ENCODE results near the gene COL5A2.

COL5A2 gene

DNA sequence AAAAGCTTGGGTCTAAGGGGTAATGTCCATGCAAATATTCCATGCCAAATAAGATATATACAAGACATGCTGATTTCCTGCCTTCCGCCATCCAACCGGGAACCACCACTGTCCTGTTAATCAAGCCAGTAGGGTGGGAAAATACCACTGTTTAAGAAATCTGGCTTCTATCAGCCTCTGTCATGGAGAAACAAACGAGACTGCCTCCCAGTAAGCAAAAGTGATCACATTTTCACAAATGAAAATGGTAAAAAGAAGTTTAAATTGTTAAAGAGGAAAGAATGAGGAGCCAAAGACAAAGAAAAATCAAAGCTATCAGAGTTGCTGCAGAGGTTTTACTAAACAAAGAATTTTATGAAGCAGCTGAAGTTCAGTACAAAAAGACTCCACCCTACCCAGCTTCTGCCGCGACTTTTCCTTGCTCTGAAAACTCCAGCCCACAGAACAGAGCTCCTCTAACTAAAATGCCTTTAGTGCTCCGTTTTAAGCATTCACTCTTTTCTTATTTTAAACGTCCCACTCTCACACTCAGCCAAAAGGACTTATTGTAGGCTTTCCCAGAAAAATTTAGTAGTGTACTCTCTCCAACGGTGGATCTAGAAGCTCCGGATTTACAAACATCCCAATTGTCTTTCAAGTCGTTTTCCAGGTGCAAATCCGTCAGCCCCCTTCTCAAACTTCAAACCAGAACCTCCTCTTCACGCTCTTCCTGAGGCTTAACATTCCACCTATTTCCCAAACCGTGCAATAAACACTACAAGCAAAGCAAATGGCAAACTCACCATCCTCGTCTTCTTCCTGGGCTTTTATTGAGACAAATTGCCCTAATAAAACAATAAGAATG is 613 bp downstream of the COL5A2 start:
- no peak for DNase-seq (ENCODE audit: low read depth in 3 of 3)

DNA sequence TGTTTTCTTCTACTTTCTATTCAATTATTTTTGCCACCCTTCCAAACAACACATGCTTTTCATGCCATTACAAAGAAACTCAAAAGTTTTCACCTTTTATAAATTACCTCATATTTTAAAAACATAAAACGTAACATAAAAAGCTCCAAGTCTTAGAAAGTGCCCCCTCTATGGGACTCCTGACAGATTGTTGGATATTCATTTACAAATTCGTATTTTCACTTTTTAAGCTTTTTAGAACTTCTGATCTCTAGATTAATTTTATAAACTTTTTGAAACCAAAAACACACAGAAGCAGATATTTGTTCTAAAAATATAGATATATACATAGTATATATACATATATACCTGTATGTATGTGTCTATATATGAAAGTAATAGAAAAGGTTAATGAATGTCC is 1.5 kb downstream of the COL5A2 start:
- DNase-seq (ENCODE audit: low read depth in 3 of 3): no peak

DNA sequence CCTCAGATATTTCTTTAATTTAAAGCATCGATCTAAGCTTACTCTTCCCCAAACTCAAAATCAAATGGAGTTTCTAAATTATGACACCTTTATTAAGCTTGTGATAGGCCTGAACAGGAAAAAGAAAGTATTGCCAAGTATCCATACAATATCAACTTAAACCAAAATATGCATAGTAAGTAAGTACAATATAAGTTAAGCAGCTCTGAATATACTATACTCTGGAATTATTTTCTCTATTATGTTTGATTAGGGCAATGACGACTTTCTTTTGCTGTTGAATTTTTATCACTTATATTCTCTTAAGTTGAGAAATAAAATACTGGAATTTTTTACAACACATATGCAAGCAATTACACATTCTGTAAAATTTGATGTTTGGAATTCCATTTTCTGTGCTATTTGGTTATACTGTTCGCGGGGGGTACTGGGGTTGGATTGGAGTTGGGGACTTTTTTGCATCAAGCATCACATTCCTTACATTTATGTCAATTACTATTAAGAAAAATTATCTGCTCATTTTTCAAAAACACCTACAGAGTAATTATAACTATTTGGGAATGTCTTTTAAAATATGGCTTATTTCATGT is 2.2 kb downstream of the COL5A2 start:
- no peak for DNase-seq (ENCODE audit: low read depth in 3 of 3)

DNA sequence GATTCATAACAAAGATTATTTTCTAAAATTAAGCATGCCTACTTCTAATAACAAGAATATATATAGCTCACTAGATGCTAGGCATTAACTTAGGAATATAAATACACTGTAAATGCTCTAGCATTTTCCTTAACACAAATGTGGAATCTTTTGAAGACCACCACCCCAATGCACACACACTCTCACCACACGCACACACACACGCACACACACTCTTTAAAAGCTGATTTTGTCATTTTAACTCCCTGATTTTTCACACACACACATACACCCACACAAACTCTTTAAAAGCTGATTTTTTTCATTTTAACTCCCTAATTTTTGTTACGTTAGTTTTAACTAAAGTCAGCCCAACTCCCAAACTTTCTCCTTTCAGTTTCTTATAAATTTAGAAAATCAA is 3.0 kb downstream of the COL5A2 start:
- no peak for DNase-seq (ENCODE audit: low read depth in 3 of 3)

DNA sequence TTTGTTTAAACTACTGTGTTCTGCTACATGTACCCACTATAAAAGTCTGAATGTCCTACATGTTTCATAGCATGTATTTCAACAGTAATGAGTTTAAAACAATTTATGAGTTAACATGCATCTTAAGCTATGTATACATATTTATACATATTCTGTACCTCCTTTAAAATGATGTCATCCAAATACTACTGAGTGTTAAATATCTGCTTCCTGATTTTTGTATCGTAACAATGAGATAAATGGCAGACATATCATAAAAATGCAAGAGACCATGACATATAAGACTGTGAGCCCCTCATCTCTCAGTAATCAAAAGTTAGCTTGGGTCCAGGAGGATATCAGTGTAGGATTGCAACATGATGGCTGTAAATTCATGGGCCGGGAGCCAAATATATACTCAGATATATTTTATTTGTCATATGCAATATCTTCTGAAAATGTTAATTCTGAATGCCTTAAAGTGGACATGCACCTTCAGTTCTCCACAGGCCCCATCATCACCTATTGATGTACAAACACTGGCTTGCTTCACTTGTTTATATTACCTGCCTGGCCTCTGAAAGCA is 3.6 kb downstream of the COL5A2 start:
- DNase-seq (ENCODE audit: low read depth in 3 of 3): no peak

DNA sequence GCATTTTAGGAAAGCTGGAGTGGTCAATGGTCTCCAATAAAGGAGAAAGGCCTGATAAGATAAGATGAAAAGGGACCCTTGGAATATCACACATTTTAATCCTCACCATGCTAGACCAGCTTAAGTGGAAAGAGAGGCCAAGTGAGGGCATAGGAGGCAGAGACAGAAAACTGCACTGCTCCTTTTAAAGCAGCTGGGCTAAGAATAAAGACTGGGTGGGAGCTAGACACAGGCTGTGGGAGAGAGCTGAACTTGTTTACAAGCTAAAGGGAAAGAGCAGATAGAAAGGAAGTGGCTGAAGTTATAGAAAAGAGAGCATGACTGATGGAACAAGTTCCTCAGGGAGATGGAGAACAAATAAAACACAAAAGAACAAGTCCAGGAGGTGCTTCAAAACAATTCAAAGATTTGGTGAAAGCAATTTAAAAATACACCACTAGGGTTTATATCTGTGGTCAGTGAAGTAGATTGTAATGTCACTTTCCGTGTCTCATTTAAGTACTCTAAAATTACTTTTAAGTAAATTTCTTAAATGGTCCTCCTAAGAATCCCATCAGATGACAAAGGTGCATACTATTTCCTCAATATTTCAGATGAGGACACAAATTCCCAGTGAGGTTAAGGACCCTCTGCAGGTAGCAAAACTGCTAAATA is 7.5 kb downstream of the COL5A2 start:
- DNase-seq (ENCODE audit: low read depth in 3 of 3): no peak

DNA sequence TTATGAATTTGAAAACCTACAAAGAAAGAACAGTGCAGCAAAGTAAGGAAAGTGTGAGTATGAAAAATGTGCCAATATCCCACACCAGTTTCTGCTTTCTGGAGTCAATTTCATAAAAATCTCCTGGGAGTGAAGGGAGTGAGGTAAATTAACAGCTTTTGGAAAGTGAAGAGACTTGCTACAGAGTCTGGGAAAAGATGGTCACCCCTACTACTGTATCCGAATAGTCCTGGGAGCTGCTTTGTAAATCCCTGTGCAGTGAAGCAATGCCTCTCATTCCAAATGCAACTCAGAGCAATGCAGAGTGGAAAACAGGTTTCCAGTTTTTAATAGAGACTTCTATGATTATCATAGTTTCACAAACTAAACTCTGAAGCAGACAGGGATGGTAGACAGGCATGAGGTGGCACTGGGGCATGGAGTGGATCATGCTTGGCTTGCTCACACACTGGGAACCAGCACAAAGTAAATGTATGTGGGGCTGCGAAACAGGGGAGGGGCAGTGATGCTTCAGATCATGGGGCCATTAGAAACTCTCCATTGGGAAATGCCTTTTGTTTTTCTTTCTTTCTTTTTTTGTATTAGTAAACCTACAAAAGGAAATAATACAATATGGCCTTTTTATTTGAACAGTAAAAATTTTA is 10.6 kb downstream of the COL5A2 start:
- DNase-seq (ENCODE audit: low read depth in 3 of 3): no peak

DNA sequence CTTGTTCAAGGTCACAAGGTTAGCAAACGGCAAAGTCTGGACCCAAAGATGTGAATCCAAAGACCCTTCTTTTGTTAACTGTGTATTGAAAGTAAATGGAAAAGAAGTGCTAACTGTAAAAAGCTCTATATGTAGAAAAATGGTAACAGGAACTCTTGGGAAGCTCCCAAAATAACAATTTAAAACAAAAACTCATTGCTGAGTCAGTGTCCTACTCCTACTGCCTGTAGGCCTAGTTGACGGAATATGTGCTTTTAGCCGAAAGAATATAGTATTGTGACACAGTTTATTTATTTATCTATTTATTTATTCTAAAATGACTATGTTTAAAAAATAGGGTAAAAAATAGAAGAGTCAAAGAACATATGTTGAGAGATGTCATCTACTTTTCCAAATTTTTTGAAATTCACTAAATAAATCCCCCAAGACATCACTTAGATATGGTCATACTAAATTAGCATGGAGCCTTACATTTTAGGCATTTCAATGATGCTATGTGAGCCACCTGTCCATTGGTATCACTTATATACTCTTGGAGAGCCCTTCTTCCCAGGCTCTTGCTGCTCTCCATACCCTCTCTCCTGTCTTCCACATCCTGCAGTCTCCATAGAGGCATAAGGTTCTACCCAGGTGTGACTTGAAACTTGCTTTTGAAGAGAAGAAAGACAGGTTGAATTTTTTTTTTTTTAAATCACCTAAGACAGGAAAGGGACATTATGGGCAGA is 13.7 kb downstream of the COL5A2 start:
- DNase-seq (ENCODE audit: low read depth in 3 of 3): no peak

DNA sequence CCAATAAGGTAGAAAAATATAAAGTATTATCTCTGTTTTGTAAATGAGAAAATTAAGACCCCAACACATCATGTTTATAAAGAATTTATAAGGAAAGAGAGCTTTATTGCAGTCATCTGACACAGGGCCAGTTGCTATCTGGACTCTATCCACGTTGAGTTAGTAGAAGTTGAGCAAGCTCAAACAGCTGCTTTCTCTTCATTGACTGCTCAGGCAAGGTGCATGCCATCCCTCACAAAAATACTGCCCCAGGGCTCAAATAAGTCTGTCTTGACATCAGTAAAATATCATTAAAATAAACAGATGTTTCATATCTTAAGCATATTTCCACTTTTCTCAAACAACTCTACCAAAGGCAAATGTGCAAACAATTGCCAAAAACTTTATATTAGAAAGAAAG is 14.8 kb downstream of the COL5A2 start:
- DNase-seq (ENCODE audit: low read depth in 3 of 3): no peak

DNA sequence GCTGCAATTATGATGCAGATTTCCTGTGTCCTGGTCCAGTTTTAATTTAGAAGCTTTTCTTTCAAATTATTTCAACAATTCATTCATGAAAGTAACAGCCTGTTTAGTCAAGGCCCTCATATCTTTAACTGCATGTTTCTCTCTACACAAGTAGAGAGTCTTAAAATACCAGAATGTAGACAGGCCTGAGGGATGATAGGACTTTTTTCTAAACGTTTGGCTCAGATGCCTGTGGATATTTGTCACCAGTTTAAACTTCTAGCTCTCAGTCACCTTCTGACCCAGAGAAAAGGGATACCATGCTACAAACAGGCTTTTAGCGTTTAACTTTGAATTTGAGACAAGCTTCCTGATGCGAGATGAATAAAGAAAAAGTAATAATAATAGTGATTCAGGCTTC is 15.7 kb downstream of the COL5A2 start:
- DNase-seq (ENCODE audit: low read depth in 3 of 3): no peak

DNA sequence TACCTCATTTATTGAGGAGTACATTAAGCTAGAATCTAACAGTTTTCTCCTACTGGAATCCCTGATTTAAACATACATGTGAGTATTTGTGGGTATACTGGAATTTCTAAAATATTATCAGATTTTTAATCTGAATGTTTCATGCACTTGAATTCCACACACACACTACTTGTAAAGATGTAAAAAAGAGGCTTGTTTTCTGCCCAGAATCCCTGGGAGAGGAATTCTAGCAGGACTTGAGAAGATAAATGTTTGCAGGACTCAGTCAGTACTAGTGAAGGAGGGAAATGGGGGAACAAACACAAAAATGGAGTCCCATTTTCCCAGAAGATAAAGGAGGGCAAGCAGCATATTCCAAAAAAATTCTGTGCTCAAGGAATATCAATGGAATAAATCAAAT is 17.0 kb downstream of the COL5A2 start:
- no peak for DNase-seq (ENCODE audit: low read depth in 3 of 3)

DNA sequence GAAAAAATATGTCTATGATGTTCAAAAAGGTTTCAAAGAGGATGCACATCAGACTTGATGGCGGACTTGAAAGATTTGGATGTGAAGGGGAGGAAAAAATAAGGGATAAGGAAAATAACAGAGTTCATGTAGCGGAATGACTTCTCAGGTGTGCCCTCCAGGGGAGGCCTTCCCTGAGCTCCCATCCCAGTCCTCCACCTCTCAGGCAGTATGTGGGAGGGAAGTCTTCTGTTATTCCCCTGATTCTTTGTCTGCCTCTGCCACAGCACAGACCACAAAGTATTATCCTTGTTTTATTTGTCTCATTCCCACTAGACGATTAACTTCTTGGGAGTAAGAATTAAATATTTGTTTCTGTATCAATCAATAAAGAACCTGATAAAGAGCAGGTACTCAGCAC is 17.7 kb downstream of the COL5A2 start:
- no peak for DNase-seq (ENCODE audit: low read depth in 3 of 3)

DNA sequence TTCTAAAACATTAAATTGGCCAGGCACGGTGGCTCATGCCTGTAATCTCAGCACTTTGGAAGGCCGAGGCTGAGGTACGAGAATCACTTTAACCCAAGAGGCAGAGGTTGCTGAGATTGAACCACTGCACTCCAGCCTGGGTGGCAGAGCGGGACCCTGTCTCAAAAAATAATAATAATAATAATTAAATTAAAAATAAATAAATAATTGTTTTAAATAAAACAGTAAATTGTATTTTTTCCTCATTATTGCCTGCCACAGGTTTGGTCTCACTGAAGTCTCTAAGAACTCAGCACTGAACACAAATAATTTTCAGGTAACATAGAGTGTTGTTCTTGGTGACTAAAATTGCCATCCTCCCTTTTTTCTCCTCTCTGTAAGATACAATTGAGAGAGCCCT is 19.8 kb downstream of the COL5A2 start:
- no peak for DNase-seq (ENCODE audit: low read depth in 3 of 3)

DNA sequence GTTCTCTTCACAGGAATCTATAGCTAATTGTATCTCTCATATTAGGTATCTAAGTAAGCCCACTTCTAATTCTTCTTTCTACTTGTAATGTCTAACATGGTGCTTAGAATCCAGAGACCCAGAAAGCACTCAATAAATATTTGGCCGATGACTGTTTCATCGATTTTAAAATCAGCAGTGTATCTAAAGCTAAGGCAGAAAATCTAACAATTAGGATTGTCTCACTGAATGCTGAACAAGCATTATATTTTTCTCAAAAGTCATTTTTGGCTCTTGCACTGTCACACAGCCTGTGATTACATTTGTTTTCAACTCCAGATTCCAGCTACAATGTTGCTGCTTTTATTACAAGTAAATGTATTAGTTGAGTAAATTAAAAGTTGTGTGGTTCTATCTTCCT is 20.3 kb downstream of the COL5A2 start:
- no peak for DNase-seq (ENCODE audit: low read depth in 3 of 3)

DNA sequence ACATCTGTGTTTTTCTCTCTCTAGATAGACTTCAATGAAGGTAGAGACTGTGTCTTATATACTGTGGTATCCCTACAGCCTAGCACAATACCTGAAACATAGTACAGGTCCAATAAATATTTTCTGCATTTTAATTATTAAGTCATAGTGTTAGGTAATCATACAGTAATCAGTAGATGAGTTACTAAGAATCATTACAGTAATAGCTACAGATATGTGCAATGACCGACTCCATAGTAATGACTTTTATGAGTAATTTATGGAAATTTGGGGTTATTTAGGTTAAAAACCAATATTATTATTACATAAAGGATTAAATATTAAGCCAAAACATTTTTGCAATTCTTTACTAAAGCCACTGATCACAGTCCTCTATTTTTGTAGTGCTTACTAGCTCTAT is 21.6 kb downstream of the COL5A2 start:
- no peak for DNase-seq (ENCODE audit: low read depth in 3 of 3)

DNA sequence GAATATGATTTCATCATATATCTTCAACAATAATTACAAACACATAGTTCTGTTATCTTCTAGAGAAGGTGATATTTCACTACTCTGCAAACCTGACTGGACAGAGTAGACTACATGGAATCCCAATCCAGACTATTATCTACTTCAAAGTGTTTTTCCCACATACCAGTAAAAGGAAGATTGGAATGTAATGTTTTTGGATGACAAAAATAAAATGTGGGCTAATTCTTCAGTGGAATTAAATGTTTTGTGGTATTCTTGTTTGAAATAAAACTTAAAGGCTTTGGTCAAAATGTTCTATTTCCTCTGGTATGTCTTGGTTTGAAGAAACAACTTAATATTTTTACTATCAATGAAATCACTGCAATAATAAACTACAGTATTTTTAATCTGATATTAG is 22.1 kb downstream of the COL5A2 start:
- DNase-seq (ENCODE audit: low read depth in 3 of 3): no peak

DNA sequence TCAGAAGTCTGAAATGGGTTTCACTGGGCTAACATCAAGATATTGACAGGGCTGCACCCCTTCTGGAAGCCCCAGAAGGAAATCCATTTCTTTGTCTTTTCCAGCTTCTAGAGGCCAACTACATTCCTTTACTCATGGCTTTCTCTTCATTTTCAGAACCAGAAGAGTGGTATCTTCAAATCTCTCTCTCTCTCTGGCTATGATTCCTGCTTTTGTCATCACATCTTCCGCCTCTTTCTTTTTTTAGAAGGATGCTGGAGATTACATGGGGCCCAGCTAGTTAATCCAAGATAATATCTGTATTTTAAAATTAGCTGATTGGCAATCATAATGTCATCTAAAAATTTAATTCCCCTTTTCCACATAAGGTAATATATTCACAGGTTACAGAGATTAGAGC is 23.8 kb downstream of the COL5A2 start:
- DNase-seq (ENCODE audit: low read depth in 3 of 3): no peak

DNA sequence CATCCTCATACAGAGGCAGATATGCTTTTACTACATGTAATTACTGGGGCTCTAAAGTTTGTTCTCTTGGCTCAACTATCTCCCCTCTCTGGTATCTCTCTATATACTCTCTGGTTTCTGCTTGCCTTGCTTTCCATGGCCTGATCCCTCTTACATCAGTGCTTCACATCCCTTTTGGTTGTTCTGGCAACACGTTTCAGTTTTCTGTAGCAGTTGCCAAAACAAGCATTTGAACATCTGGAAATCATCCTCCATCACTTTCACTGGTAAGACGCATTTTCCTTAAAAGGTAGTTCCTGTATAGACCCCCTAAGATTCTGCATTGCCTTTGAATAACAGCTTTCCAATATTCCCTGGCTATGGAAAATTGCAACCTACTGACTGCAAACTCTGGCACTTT is 25.9 kb downstream of the COL5A2 start:
- DNase-seq (ENCODE audit: low read depth in 3 of 3): no peak

DNA sequence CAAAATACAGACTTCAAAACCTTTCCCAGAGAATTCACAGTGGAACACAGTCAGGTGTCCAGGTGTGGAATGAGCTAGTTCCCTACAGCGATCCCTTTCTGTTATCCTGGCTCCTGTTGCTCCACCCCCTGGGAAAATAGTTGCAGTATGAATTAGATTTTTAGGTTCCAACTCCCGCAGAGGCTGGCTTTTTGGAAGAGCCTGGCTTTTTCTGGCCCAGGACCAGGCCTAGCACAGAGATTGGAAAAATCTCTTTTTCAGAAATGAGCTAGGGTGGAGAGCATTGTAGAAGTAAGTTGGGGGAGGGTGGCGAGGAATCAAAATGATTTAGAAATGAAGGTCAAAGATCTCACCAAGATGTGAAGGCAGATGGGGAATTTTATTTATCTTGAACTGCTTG is 27.1 kb downstream of the COL5A2 start:
- DNase-seq (ENCODE audit: low read depth in 3 of 3): no peak

DNA sequence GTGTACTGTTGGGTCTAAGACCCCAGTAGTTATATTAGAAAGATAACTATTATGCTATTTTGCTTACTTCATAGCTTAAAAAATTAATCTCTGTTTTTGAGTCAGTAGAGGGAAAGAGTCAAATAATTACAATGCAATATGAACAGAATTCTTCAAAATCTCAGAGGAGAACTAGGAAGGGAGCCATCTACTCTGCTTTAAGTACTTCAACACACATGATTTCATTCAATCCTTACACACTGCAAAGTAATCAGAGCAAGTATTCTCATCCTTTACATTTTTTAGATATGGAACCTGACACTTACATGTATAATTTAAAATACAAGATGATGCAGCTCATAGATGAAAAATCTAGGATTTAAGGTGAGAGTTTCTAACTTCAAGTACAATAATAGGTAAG is 27.7 kb downstream of the COL5A2 start:
- no peak for DNase-seq (ENCODE audit: low read depth in 3 of 3)

DNA sequence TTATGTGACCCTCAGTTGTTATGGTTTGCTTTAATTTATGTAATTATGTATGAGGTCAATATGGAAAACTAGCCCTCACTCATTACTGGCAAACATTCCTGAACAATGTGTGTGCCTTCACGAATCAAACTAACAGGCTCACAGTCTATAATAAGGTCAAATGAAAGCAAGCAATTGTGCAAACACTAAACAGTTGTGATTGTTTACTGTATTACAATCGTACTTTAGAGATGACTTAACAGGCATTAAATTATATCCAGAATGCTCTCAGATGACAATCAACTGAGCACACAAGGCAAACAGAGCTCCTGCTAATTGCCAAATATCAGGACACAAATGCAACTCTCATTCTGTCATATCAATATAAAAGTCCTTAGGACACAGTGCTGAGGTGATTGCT is 29.5 kb downstream of the COL5A2 start:
- DNase-seq (ENCODE audit: low read depth in 3 of 3): no peak

DNA sequence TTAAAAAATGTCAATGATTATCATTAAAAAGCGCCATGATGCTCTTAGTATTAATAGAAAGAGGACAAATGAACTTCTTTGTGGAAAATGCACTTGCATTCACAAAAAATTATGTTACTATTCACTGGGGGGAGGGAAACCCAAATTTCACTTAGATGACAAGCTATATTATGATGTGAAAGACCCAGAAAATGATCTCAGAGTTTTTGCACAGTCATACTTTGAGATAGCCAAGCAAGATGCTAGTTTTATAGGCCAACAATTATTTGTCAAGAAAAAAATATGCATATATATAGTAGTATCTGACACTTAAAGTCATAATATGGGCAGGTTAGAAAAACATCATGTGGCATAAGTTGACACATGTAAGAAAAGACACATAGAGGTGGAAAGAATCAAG is 31.6 kb downstream of the COL5A2 start:
- no peak for DNase-seq (ENCODE audit: low read depth in 3 of 3)

All from stimulated activated CD4-positive, alpha-beta T cell treated with anti-CD3 and anti-CD28 coated beads, TNF-alpha, amount 100 ng/mL, for 48 hours (primary cell).